GM12878 (cell line): ENCODE results near the gene SLC11A2. TPM values are rescaled to one million over a fixed set of nuclear protein-coding genes. Genes with fewer than 3 reads are reported as not detected.

Experiments used
- ATAC-seq: fragments of 200-7000 bp; cut with Tn5 transposase; 3 replicates; pipeline ENCODE4 v1.9.1; 2020; ENCODE audit warnings: mild to moderate bottlenecking, moderate library complexity
- BruUV-seq: library from RNA; stranded (reverse); fragments of 400-500 nt; replicated peaks from 2 replicates; lab custom pipeline; 2021; lab: Mats Ljungman, UMichigan
- CTCF ChIA-PET: fragments of 300-600 bp; sonication (Branson Sonifier 250); formaldehyde crosslinking; extraction: SDS; loops from one replicate; lab custom pipeline; 2021; ENCODE audit warnings: inconsistent platforms; lab: Yijun Ruan, JAX
- POLR2A ChIA-PET: fragments of 350-600 bp; formaldehyde crosslinking; extraction: SDS; loops from one replicate; lab custom pipeline; 2021; ENCODE audit warnings: inconsistent platforms; lab: Charles Lee
- RAD21 ChIA-PET: fragments of 300-600 bp; sonication (Branson Sonifier 250); formaldehyde crosslinking; loops from one replicate; lab custom pipeline; 2023; ENCODE audit warnings: antibody characterized with exemption; ENCODE audit not compliant: unreplicated experiment; lab: Charles Lee
- SMC1A ChIA-PET: fragments of 300-600 bp; sonication (Branson Sonifier 250); formaldehyde crosslinking; loops from one replicate; lab custom pipeline; 2023; ENCODE audit not compliant: unreplicated experiment, uncharacterized antibody; lab: Charles Lee
- DNase-seq: peaks from one replicate; pipeline ENCODE4 v3.0.0-alpha.2; 2011; ENCODE audit warnings: low read depth, low spot score
- FAIRE-seq: peaks from 3 replicates; lab custom pipeline; 2011; peaks lifted over from hg19 to GRCh38; lab: Jason Lieb, UNC
- H2AFZ ChIP-seq: 2 replicates; pipeline ENCODE4 v1.6.0; 2011; ENCODE audit warnings: low read depth, low read length, control low read depth; ENCODE audit not compliant: control insufficient read depth
- H3K27ac ChIP-seq: 2 replicates; pipeline ENCODE4 v1.5.1; 2011; ENCODE audit warnings: control low read depth; ENCODE audit not compliant: control insufficient read depth, insufficient read depth
- H3K27me3 ChIP-seq, 2 experiments: replicated peaks in 1 of 2; 2 replicates each; pipeline versions ENCODE4 v1.6.0 to v1.6.1; 2011; ENCODE audit warnings: low read length in 1 of 2; ENCODE audit not compliant: control insufficient read depth in 2 of 2, insufficient read depth in 2 of 2
- H3K36me3 ChIP-seq, 2 experiments: 2 replicates each; pipeline ENCODE4 v1.5.1; 2011; ENCODE audit warnings: low read length in 1 of 2; ENCODE audit not compliant: control insufficient read depth in 2 of 2, insufficient read depth in 2 of 2
- H3K4me1 ChIP-seq: 2 replicates; pipeline ENCODE4 v1.6.1; 2011; ENCODE audit warnings: mild to moderate bottlenecking, low read length, moderate library complexity, mixed read lengths; ENCODE audit not compliant: control insufficient read depth, insufficient read depth
- H3K4me2 ChIP-seq: 2 replicates; pipeline ENCODE4 v1.6.0; 2011; ENCODE audit warnings: control low read depth; ENCODE audit not compliant: control insufficient read depth, insufficient read depth
- H3K4me3 ChIP-seq: fragments of 200-600 bp; sonication (generic); 2 replicates; pipeline ENCODE4 v1.5.1; 2016
- H3K79me2 ChIP-seq: 2 replicates; pipeline ENCODE4 v1.6.0; 2011; ENCODE audit warnings: low read length; ENCODE audit not compliant: control insufficient read depth, insufficient read depth
- H3K9ac ChIP-seq: 2 replicates; pipeline ENCODE4 v1.8.0; 2011; ENCODE audit warnings: low read length, control low read depth, mixed read lengths; ENCODE audit not compliant: control insufficient read depth, insufficient read depth
- H3K9me3 ChIP-seq: replicated peaks from 3 replicates; pipeline ENCODE4 v1.5.1; 2011; ENCODE audit warnings: mild to moderate bottlenecking, low read length; ENCODE audit not compliant: control insufficient read depth, insufficient read depth
- H4K20me1 ChIP-seq: 2 replicates; pipeline ENCODE4 v1.6.0; 2011; ENCODE audit not compliant: control insufficient read depth, insufficient read depth
- CEBPB ChIP-seq, 2 experiments: fragments of 150-350 bp in 1 of 2; IDR thresholded peaks; 2 replicates each; pipeline ENCODE4 v1.6.1; 2012 to 2014; ENCODE audit warnings: low read depth in 2 of 2, low read length in 2 of 2, borderline replicate concordance in 1 of 2, inconsistent platforms in 1 of 2
- KLF5 ChIP-seq: fragments of 450-650 bp; IDR thresholded peaks from 2 replicates; pipeline ENCODE4 v1.6.1; 2014; ENCODE audit warnings: mild to moderate bottlenecking; ENCODE audit not compliant: partially characterized antibody
- MLLT1 ChIP-seq: fragments of 450-650 bp; IDR thresholded peaks from 2 replicates; pipeline ENCODE4 v1.6.1; 2016; ENCODE audit warnings: mild to moderate bottlenecking
- NBN ChIP-seq: fragments of 450-650 bp; IDR thresholded peaks from 2 replicates; pipeline ENCODE4 v1.6.1; 2016
- NKRF ChIP-seq: fragments of 450-650 bp; conservative IDR thresholded peaks from 2 replicates; pipeline ENCODE4 v1.6.1; 2017; ENCODE audit warnings: mild to moderate bottlenecking, moderate library complexity
- RAD21 ChIP-seq: IDR thresholded peaks from 2 replicates; pipeline ENCODE4 v1.6.1; 2011; ENCODE audit warnings: mild to moderate bottlenecking, low read depth, low read length, moderate library complexity; ENCODE audit not compliant: insufficient read depth
- TAF1 ChIP-seq: IDR thresholded peaks from 2 replicates; pipeline ENCODE4 v1.6.1; 2011; ENCODE audit warnings: mild to moderate bottlenecking, low read depth, low read length, borderline replicate concordance
- WGBS: methylation state at CpG from one replicate; pipeline ENCODE4 v1.1.6; 2016; ENCODE audit warnings: low lambda C conversion rate; ENCODE audit not compliant: insufficient replicate concordance, insufficient coverage; ENCODE audit errors: missing lambda C conversion rate; 5-methylcytosine and 5-hydroxymethylcytosine counted together
- in situ Hi-C: fragments of 300-500 bp; cut with MboI; formaldehyde crosslinking; loops from 9 replicates; pipeline ENCODE4 v1.14.3; 2018; ENCODE audit warnings: mixed read lengths
- intact Hi-C: fragments of 100-400 bp; cut with micrococcal nuclease; formaldehyde crosslinking; loops from one replicate; pipeline ENCODE4 v1.14.2; 2022; ENCODE audit not compliant: unreplicated experiment
- polyA plus RNA-seq, 11 experiments: library from polyadenylated mRNA; depleted of rRNA in 4 of 11; unstranded in 6 of 11; stranded (reverse) in 5 of 11; fragments of >200 nt; fragmentation: Nextera tagmentation in 4 of 11; fragmentation: Illumina TruSeq in 1 of 11; extraction: Ambion mirVana in 4 of 11; extraction: Trizol in 1 of 11; gene quantifications; 1 replicate in 1 of 11; 2 replicates in 10 of 11; pipeline versions ENCODE4 v1.2.1 to v1.2.3, GENCODE V29; 2011 to 2016; ENCODE audit warnings: inconsistent platforms in 2 of 11, missing spikeins in 2 of 11, low read depth in 1 of 11
- total RNA-seq, 4 experiments: library from RNA; depleted of rRNA in 3 of 4; stranded (reverse); fragments of >200 nt in 3 of 4; fragmentation: Illumina TruSeq in 1 of 4; extraction: Trizol in 1 of 4; gene quantifications; 2 replicates each; pipeline versions ENCODE4 v1.2.1 to v1.2.3, GENCODE V29; 2013 to 2021

The SLC11A2 gene
- total and polyA plus RNA-seq, 10 of the 15 experiments (the other 5 are each of a cell fraction or from before 2014, with no cell fraction given) = 6.2 to 29.4 (median 15.6) TPM

GRCh38 chr12:51067771-51068170 is 41.6 kb upstream of the SLC11A2 start (continued):
- no peak for TF ChIP-seq NKRF

DNA sequence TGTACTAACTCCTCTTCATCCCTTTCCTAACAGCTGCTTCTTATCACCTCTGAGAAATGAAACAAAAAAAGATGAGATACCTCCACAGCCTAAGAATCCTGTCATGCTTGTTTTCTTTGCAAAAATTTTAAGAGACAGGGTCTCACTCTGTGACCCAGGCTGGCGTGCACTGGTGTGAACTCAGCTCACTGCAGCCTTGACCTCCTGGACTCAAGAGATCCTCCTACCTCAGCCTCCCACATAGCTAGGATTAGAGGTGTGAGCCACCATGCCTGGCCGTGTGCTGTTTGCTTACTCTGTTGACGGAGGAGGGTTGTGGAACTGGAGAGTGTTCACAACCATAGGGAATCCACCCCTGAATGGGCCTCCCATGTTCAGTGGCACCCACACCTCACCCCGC is 41.0 kb upstream of the SLC11A2 start:
- TF ChIP-seq KLF5 (no peak), NBN (no peak), RAD21 (no peak), CEBPB (IDR thresholded peaks at IDR 0.05; ENCODE audit: borderline replicate concordance in 1 of 2, low read depth in 2 of 2, low read length in 2 of 2) (no peak), MLLT1 (no peak), TAF1 (no peak)
- BruUV-seq = no TSS peak
- Histone ChIP-seq H3K4me3 (no peak overlapping the region), H3K27ac (no peak overlapping the region), H3K9ac (no peak overlapping the region), H3K79me2 (no peaks in the 10 kb centered on the region), H2AFZ (no peak overlapping the region), H4K20me1 (no peaks in the 10 kb centered on the region), H3K9me3 (no peaks in the 10 kb centered on the region), H3K4me2 (no peak overlapping the region), H3K27me3 (no peaks in the 10 kb centered on the region), H3K4me1 (no peaks in the 10 kb centered on the region), H3K36me3 (peaks cover 3 to 12% of the 10 kb centered on the region in 2 experiments)
- DNase-seq (no peak), ATAC-seq (no peak), FAIRE-seq (no peak)
- RAD21 ChIA-PET = no interaction called here
- POLR2A ChIA-PET = no interaction called here
- WGBS = 93% methylated on average over 4 of the region's 4 CpGs
- CTCF ChIA-PET = interaction anchor here (1.2 kb wide), 1 partner anchor 74 kb away, joined by 3 read pairs; no protein-coding TSS in a partner anchor
- in situ Hi-C loops = no loop called here
- intact Hi-C loops = no loop called here
- SMC1A ChIA-PET = interaction anchor here (0.9 kb wide), 1 partner anchor 42 kb away, joined by 3 read pairs; no protein-coding TSS in a partner anchor
